GM18502 (cell line): ENCODE measurements around the gene EPHB2.

Experiments
- ATAC-seq: cut with Tn5 transposase; IDR thresholded peaks from one replicate; pipeline ENCODE4 v1.9.1; 2021; ENCODE audit warnings: mild to moderate bottlenecking; ENCODE audit not compliant: unreplicated experiment, poor library complexity

EPHB2 gene

DNA sequence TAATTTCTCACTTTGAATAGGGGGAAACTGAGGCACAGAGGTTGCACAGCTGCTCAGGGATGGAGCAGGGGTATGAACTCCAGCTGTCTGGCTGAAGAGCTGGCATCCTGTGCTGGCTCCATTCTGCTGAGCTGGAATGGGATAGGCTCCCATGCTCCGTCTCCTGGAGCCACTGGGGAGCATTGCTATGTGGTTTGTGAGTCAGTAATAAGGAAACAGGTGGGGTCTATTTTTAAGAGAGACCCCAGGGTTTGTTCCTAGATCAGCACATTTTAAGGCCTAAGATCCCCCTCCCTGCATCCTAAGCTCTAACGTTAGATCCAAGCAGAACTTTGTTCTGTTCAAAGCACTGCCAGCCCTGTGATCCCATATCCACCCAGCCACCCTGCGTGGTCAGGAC, 189.8 kb downstream of the EPHB2 start:
- no peak for ATAC-seq

DNA sequence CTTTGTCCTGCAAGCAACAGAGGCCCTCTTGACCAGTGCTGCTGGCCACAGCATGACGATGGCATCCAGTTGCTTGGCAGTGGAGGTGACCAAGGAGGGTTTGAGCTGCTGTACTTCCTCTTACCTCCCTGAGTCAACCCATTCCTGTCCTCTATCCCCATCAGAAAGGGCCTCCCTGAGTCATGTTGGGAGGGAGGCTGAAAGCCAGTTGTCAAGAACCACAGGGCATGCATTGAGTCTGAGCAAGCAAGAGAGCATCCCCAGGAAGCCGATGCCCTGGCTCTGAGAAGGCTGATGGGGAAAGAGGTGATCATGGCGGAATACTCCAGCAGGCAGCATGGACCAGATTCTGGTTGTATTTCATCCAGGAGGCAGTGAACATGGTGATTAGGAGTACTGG, 192.5 kb downstream of the EPHB2 start:
- no peak for ATAC-seq

DNA sequence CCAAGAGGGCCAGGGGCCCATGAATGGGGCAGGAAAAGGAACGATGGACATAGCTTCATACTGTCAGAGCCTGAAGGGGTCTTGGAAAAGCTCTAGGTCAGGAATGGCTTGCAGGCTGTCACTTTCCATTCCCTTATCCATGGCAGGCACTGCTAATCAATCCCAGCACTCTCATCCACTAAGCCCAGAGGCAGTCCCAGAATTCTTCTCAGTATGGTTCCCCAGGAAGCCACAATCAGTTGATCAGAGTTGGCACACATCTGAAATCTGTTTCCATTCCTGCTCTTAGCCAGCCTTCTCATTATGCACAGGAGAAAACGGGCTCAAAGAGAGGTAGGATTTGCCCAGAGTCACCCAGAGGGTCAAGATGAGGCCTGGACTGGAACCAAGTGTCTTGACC, 196.3 kb downstream of the EPHB2 start:
- no peak for ATAC-seq

DNA sequence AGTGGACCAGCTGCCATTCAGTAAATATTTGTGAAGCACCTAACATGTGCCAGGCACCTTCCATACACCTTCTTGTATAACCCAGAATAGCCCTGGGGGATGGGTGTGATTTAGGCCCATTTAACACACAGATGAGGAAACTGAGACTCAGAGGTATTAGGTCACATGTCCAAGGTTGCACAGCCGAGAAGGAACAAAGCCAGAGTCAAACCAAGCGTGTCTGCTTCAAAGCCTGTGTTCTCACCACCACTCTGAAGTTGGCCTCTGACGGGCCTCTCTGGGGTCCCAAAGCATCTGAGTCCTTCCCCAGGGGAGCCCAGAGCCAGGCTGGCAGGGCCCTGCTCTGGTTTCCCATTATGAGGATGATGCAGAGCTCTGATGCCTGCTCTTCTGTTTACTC, 196.9 kb downstream of the EPHB2 start:
- no peak for ATAC-seq

DNA sequence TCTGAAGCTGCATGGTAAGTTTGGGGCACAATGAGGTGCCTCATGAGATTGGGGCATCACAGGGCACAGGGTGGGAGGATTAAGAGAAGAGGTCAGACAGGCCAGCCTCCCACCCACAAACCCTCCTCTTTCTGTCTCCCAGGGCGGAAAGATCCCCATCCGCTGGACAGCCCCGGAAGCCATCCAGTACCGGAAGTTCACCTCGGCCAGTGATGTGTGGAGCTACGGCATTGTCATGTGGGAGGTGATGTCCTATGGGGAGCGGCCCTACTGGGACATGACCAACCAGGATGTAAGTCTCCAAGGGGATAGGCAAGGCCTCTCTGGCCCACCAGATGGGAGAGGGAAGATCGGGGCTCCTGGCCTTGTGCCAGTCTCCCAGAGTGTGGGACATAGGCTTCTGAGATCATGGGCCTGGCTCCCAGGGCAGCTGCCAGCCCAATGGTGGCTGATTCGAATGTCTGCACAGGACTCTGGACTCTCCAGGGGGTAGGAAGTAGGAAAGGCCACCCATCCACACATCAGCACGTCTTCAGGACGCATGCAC, 198.3 kb downstream of the EPHB2 start:
- ATAC-seq, result no peak

DNA sequence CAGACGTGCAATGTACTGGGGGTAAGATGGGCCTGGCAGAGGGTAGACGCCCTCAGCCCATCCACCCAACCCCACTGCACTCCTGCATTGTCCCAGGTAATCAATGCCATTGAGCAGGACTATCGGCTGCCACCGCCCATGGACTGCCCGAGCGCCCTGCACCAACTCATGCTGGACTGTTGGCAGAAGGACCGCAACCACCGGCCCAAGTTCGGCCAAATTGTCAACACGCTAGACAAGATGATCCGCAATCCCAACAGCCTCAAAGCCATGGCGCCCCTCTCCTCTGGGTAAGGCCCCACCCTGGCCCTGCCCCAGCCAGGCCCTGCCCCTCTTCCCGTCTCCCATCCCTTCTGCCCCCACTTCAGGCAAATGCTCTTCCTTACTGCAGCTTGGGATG, 199.6 kb downstream of the EPHB2 start:
- ATAC-seq, result no peak

DNA sequence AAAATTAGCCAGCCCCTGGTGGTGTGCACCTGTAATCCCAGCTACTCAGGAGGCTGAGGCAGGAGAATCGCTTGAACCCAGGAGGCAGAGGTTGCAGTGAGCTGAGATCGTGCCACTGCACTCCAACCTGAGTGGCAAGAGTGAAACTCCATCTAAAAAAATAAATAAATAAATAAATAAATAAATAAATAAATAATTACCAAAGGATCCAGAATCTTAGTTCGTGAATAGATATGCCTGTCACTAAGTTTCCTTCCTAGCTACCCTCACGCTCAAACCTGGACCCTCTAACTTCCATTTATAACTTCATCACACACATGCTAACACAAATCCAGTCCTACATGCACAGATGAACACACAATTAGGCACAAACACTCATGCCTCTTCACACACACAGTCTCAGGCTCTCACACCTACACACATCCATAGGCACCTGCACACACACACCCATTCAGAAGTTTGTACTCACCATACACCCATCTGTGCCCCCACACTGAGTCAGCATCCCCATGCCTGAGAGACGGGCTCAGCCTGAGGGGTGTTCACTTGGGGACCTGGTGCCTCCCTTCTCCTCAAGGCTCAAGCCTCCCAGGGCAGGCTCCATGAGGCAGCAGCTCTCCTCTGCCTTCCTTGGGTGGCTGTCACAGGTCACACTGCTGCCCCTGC, 200.5 kb downstream of the EPHB2 start:
- ATAC-seq, result no peak

DNA sequence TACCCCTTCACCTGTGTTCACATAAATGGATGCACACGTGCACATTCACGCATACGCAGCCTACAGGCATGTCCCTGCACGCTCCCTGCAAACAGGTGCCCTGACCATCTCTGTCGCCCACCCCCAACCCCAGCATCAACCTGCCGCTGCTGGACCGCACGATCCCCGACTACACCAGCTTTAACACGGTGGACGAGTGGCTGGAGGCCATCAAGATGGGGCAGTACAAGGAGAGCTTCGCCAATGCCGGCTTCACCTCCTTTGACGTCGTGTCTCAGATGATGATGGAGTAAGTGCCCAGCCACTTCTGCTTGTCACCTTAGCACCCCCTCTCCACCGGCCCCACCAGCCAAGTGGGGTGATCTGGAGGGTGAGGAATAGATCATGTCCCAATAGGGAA, 201.7 kb downstream of the EPHB2 start:
- no peak for ATAC-seq

DNA sequence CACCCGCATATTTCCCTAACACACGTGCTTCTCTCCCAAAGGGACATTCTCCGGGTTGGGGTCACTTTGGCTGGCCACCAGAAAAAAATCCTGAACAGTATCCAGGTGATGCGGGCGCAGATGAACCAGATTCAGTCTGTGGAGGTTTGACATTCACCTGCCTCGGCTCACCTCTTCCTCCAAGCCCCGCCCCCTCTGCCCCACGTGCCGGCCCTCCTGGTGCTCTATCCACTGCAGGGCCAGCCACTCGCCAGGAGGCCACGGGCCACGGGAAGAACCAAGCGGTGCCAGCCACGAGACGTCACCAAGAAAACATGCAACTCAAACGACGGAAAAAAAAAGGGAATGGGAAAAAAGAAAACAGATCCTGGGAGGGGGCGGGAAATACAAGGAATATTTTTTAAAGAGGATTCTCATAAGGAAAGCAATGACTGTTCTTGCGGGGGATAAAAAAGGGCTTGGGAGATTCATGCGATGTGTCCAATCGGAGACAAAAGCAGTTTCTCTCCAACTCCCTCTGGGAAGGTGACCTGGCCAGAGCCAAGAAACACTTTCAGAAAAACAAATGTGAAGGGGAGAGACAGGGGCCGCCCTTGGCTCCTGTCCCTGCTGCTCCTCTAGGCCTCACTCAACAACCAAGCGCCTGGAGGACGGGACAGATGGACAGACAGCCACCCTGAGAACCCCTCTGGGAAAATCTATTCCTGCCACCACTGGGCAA, 202.9 kb downstream of the EPHB2 start:
- no peak for ATAC-seq

DNA sequence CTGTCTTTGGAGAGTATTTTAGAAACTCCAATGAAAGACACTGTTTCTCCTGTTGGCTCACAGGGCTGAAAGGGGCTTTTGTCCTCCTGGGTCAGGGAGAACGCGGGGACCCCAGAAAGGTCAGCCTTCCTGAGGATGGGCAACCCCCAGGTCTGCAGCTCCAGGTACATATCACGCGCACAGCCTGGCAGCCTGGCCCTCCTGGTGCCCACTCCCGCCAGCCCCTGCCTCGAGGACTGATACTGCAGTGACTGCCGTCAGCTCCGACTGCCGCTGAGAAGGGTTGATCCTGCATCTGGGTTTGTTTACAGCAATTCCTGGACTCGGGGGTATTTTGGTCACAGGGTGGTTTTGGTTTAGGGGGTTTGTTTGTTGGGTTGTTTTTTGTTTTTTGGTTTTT, 203.5 kb downstream of the EPHB2 start:
- no peak for ATAC-seq

DNA sequence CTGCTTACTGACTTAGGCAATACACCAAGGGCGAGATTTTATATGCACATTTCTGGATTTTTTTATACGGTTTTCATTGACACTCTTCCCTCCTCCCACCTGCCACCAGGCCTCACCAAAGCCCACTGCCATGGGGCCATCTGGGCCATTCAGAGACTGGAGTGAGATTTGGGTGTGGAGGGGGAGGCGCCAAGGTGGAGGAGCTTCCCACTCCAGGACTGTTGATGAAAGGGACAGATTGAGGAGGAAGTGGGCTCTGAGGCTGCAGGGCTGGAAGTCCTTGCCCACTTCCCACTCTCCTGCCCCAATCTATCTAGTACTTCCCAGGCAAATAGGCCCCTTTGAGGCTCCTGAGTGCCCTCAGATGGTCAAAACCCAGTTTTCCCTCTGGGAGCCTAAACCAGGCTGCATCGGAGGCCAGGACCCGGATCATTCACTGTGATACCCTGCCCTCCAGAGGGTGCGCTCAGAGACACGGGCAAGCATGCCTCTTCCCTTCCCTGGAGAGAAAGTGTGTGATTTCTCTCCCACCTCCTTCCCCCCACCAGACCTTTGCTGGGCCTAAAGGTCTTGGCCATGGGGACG, 204.1 kb downstream of the EPHB2 start:
- no peak for ATAC-seq

DNA sequence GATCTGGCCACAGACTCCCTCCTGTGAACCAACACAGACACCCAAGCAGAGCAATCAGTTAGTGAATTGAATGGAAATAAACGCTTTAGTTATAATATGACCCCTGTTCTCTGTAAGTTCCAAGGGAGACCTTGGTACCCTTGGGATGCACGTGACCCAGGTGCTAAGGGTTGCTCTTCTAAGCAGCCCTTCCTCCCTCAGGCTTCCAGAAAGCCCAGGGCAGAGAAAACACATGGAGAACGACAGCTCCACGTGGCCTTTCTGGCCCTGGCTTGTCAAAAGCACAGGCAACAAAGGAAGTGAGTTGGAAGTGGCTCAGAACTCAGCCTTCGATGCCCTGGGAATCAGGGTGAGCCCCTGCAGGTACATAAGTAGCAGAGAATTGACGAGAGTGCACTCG, 204.6 kb downstream of the EPHB2 start:
- ATAC-seq, result no peak

DNA sequence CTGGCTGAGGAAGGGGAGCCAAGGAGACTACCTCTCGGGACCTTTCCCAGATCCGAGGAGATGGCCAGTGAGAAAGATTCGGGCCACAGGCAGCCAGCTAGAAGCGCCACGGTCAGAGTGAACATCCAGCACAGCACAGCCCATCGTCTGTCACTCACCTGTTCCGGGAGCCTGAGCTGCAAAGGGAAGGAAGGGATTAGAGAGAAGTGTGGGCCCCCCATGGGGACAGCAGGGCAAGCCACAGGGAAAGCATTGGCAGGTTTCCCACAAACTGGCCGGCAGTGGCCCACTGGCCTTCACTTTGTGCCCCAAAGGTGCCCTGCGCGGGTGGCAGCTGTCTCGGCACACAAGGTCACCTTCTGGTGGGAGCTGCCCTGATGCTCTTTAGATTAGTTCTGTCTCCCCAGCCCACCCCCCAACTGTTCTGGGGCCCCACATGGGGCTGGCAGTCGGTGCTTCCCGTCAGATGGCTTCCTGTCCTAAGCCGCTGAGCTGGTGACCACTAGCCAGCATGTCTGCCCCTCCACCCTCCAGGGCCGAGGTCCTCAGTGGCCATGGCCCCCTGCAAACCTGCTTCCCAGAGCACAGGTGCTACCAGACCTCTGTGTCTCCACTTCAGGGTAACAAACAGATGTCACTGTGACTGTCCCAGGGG, 205.3 kb downstream of the EPHB2 start:
- ATAC-seq, result no peak

DNA sequence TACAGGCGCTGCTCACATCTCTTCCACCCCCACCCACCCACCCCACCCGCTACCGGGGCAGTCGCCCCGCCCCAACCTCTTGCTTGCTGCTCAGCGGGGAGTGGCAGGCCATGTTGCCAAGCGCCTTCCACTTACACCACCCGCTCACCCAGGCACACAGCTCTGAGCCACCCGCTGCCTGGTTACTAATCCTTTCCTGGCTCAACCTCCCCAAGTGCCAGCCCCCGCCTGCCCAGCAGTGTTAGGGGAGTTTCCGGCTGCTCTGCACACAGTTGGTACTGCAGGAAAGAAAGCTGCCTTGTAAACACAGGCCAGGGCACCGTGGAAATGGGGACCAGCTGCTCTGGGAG, 205.8 kb downstream of the EPHB2 start:
- no peak for ATAC-seq

DNA sequence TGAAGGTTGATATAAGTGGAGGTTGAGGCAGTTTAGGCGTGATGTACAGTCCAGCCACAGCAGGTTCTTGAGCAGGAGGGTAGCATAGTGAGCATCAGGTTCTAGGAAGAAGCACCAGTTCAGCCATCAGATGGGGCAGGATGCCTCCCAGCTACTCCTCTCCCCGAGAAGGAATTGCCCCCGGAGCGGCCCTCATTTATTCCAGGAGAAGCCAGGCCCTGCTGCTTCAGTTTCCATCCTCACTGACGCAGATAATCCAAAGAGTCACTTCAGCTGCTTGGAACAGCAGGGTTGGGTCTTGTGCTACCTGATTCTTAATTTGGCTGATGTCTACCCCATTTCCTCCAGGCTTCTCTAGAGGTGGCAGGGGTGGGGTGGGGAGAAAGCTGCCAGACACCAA, 207.3 kb downstream of the EPHB2 start:
- no peak for ATAC-seq

DNA sequence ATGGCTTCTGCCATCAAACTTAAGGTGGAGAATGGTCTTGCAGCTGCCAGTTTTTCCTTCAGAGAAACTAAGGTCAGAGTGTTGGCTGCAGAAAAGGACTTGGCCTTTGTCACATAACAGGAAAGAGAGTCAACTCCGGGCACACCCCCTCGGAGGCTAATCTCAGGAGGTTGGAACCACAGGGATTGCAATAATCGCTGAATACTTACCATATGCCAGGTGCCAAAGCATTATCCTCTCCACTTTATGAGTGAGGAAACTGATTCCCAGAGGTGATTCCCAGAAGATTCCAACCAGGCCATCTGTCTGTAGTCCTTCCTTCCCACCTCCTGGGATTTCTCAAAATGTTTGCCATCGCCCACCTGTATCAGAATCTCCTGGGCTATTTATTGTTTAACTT, 208.0 kb downstream of the EPHB2 start:
- no peak for ATAC-seq

DNA sequence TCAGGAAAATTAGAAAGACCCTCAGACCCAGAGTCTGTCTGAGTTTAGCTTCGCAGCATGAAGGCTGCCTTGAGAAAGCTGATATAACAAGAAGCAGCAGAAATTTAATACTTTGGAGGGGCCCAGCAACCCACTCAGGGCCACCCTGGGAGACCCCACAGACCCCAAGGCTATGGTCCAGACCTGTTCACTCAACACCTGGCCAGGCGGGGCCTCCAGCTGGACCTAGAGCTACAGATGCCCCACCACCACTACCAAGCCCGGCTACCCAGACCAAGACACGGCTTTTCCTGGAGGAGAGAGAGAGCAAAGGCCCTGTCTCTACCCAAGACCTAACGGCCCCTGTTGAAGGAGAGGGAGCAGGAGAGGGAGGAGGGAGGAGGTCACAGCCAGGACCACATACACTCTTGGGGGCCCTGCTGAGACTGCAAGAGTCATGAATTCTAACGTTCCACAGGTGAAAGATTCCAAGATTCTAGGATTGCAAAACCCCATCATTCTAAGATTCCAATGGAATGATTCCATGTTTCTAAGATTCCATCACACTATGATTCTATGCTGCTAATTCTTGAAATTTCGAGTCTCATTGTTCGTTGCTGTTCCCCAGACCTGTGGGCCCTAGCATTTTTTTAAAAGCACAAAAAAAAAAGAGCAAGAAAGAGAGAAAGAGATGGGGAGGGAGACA, 208.8 kb downstream of the EPHB2 start:
- ATAC-seq, result no peak

DNA sequence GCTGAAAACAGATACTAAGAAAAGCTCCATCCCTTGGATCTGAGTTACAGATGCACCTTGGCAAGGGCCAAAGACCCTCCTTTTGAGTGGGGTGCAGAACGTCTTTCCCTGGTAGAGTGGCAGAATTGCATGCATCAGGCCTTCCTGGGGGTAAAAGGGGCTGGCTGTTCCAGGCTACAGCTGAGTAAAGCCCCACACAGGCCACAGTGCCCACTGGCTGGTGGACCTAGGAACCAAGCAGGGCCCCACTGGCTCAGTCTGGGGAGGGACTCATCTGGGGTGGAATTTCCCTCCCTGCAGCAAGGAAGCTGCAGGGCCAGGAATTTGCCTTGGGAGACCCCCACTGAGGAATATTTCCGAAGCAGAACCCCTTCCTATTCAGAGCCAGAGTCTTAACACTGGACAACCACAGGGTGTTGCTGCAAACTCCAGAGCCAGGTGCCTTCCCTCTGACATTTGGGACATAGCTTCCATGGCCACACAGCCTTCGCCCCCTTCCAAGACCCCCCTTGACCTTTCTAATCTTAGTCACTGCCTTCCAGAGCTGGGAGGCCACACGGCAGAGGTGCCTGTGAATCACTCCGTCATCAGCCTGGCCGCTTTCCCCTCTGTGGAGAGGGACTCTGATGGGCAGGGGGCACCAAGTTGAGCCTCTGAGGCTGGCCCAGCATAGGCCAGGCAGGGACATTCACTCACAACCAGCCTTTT, 209.5 kb downstream of the EPHB2 start:
- no peak for ATAC-seq

DNA sequence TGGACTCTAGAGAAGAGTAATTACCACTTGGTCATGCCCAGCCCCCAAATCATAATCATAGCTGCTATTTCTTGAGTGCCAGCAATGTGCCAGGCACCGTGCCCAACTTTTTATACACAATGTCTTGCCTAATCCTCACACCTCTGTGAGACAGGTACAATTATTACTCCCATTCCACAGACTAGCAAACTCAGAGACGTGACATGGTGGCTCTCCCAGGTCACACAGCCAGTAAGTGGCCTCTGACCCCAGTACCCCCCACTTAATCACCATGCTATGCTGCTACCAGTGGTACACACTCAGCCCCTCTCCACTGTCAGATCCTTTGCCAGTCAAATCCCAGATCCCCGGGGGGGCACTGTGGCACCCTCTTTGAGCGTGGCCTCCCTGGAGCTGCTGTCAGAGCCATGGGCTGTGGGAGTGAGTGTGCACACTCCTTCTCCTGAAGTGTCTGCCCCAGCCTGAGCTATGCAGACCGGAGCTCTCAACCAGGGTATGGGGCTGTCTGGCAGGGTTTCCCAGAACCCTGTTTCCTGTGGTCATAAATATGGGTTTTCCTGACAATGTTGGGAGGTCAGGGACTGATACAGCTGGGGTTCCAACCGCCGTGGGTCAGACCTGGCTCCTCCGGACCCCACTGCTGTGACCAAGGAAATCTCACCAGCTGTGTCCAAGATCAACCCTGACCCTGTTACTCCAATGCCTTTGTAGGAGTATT, 210.3 kb downstream of the EPHB2 start:
- no peak for ATAC-seq
